HepG2 (cell line): ENCODE results near the gene IRAK2. TPM values are rescaled to one million over a fixed set of nuclear protein-coding genes. Genes with fewer than 3 reads are reported as not detected.

Experiments
- NR3C1 ChIP-seq: sonication (generic); formaldehyde crosslinking; IDR thresholded peaks from 2 replicates; pipeline ENCODE4 v1.4.0; 2020; ENCODE audit warnings: missing genetic modification reagents
- RBM22 ChIP-seq: fragments of 200-400 bp; formaldehyde crosslinking; optimal IDR thresholded peaks from 2 replicates; pipeline ENCODE3; 2017; ENCODE audit warnings: mild to moderate bottlenecking, low read length, moderate library complexity
- REPIN1 ChIP-seq: sonication (generic); formaldehyde crosslinking; IDR thresholded peaks from 2 replicates; pipeline ENCODE4 v1.8.0; 2022; ENCODE audit warnings: missing genetic modification reagents, low read depth, mild to moderate bottlenecking, borderline replicate concordance
- SP1 ChIP-seq, 2 experiments: fragments of 450-650 bp in 1 of 2; sonication (generic) in 1 of 2; formaldehyde crosslinking in 1 of 2; IDR thresholded peaks; 2 replicates each; pipeline versions ENCODE4 v1.4.0 to v1.6.1; 2016 to 2020; ENCODE audit warnings: missing genetic modification reagents in 1 of 2
- TP53 ChIP-seq: sonication (generic); formaldehyde crosslinking; conservative IDR thresholded peaks from 2 replicates; pipeline ENCODE4 v1.4.0; 2020; ENCODE audit warnings: missing genetic modification reagents
- ZNF160 ChIP-seq: sonication (generic); formaldehyde crosslinking; IDR thresholded peaks from 2 replicates; pipeline ENCODE4 v1.8.0; 2022; ENCODE audit warnings: mild to moderate bottlenecking, inconsistent platforms, missing genetic modification reagents
- ZNF333 ChIP-seq: sonication (generic); formaldehyde crosslinking; IDR thresholded peaks from 2 replicates; pipeline ENCODE4 v1.4.0; 2020; ENCODE audit warnings: mild to moderate bottlenecking, missing genetic modification reagents, borderline replicate concordance
- ZNF350 ChIP-seq: sonication (generic); formaldehyde crosslinking; IDR thresholded peaks from 2 replicates; pipeline ENCODE4 v1.4.0; 2020; ENCODE audit warnings: mild to moderate bottlenecking, low read depth, missing genetic modification reagents, borderline replicate concordance
- ZNF430 ChIP-seq: sonication (generic); formaldehyde crosslinking; IDR thresholded peaks from 2 replicates; pipeline ENCODE4 v1.9.0; 2021; ENCODE audit warnings: mild to moderate bottlenecking, missing genetic modification reagents
- ZNF549 ChIP-seq: sonication (generic); formaldehyde crosslinking; IDR thresholded peaks from 2 replicates; pipeline ENCODE4 v1.5.0; 2020; ENCODE audit warnings: missing genetic modification reagents
- ZNF713 ChIP-seq: sonication (generic); formaldehyde crosslinking; IDR thresholded peaks from 2 replicates; pipeline ENCODE4 v1.4.0; 2020; ENCODE audit warnings: mild to moderate bottlenecking, missing genetic modification reagents
- ZNF749 ChIP-seq: sonication (generic); formaldehyde crosslinking; IDR thresholded peaks from 2 replicates; pipeline ENCODE4 v1.8.0; 2022; ENCODE audit warnings: mild to moderate bottlenecking, missing genetic modification reagents, moderate library complexity, borderline replicate concordance
- polyA plus RNA-seq, 8 experiments: library from polyadenylated mRNA; depleted of rRNA in 3 of 8; stranded (reverse) in 7 of 8; unstranded in 1 of 8; fragments of >200 nt; fragmentation: Illumina TruSeq in 4 of 8; extraction: Trizol in 4 of 8; gene quantifications; 2 replicates each; pipeline versions ENCODE4 v1.2.1 to v1.2.3, GENCODE V29; 2011 to 2016; ENCODE audit warnings: low read depth in 4 of 8, missing spikeins in 1 of 8, mixed read lengths in 1 of 8; ENCODE audit not compliant: insufficient read depth in 1 of 8
- total RNA-seq, 5 experiments: library from RNA; depleted of rRNA; stranded (reverse); fragments of >200 nt; fragmentation: Illumina TruSeq; extraction: Trizol; gene quantifications; 2 replicates each; pipeline ENCODE4 v1.2.3, GENCODE V29; 2016; ENCODE audit warnings: low read depth in 1 of 5
- TF ChIP-seq, protein P1 (sequence below): sonication (generic); formaldehyde crosslinking; IDR thresholded peaks from 2 replicates; pipeline ENCODE4 v1.5.0; 2020; ENCODE audit warnings: missing genetic modification reagents
- TF ChIP-seq, protein P2 (sequence below): sonication (generic); formaldehyde crosslinking; IDR thresholded peaks from 2 replicates; pipeline ENCODE4 v1.4.0; 2020; ENCODE audit warnings: missing genetic modification reagents
- TF ChIP-seq, protein P3 (sequence below), 2 experiments: IDR thresholded peaks; 2 replicates each; pipeline ENCODE4 v1.6.1; 2011 to 2012; ENCODE audit warnings: low read length in 2 of 2, borderline replicate concordance in 1 of 2, low read depth in 1 of 2, mild to moderate bottlenecking in 1 of 2, moderate library complexity in 1 of 2
- TF ChIP-seq, protein P4 (sequence below): sonication (generic); formaldehyde crosslinking; conservative IDR thresholded peaks from 2 replicates; pipeline ENCODE4 v1.8.0; 2022; ENCODE audit warnings: low read depth, missing genetic modification reagents
- TF ChIP-seq, protein P5 (sequence below): sonication (generic); formaldehyde crosslinking; IDR thresholded peaks from 2 replicates; pipeline ENCODE4 v1.5.0; 2020; ENCODE audit warnings: missing genetic modification reagents
- TF ChIP-seq, protein P6 (sequence below): IDR thresholded peaks from 2 replicates; pipeline ENCODE4 v1.6.1; 2016; ENCODE audit warnings: control low read depth

IRAK2 gene
- total and polyA plus RNA-seq, 2 of the 13 experiments (the other 11 are each of a cell fraction or from before 2014, with no cell fraction given): 13.1 to 23.3 TPM

DNA sequence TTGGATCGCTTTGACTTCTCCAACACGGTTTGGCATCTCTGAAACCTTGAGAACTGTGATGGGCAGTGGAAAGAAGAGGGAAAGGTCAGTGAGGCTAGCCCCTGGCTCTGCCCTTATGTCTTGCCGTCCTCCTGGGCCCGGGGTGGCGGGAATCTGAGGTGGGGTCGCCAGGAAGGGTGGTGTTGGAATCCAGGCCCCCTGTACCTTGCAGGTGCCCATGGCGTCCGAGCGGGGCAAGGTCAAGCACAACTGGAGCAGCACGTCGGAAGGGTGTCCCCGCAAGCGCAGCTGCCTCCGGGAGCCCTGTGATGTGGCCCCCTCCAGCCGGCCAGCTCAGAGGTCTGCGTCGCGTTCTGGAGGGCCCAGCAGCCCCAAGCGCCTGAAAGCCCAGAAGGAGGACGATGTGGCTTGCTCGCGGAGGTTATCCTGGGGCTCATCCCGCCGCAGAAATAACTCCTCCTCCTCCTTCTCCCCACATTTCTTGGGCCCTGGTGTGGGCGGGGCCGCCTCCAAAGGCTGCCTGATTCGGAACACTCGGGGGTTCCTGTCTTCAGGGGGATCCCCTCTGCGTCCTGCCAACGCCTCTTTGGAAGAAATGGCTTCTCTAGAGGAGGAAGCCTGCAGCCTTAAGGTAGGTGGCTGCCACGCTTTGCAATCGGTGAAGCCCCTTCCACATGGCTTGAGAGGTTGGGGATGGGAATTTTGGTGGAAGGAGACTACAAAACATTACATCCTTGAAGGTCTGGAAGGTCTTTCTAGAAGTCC, 84.4 kb downstream of the IRAK2 start (continued):
- no peak for TF ChIP-seq ZNF749 (CRISPR knock-in tag)
- no peak for TF ChIP-seq SP1 (IDR thresholded peaks at IDR 0.05)
- TF ChIP-seq SP1 (CRISPR knock-in tag; IDR thresholded peaks at IDR 0.05): no peak
- TF ChIP-seq, protein P1, sequence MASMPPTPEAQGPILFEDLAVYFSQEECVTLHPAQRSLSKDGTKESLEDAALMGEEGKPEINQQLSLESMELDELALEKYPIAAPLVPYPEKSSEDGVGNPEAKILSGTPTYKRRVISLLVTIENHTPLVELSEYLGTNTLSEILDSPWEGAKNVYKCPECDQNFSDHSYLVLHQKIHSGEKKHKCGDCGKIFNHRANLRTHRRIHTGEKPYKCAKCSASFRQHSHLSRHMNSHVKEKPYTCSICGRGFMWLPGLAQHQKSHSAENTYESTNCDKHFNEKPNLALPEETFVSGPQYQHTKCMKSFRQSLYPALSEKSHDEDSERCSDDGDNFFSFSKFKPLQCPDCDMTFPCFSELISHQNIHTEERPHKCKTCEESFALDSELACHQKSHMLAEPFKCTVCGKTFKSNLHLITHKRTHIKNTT (CRISPR knock-in tag): no peak
- TF ChIP-seq, protein P2, sequence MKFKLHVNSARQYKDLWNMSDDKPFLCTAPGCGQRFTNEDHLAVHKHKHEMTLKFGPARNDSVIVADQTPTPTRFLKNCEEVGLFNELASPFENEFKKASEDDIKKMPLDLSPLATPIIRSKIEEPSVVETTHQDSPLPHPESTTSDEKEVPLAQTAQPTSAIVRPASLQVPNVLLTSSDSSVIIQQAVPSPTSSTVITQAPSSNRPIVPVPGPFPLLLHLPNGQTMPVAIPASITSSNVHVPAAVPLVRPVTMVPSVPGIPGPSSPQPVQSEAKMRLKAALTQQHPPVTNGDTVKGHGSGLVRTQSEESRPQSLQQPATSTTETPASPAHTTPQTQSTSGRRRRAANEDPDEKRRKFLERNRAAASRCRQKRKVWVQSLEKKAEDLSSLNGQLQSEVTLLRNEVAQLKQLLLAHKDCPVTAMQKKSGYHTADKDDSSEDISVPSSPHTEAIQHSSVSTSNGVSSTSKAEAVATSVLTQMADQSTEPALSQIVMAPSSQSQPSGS (CRISPR knock-in tag): no peak
- TF ChIP-seq ZNF713: no peak
- no peak for TF ChIP-seq ZNF430 (CRISPR knock-in tag)
- TF ChIP-seq, protein P3, sequence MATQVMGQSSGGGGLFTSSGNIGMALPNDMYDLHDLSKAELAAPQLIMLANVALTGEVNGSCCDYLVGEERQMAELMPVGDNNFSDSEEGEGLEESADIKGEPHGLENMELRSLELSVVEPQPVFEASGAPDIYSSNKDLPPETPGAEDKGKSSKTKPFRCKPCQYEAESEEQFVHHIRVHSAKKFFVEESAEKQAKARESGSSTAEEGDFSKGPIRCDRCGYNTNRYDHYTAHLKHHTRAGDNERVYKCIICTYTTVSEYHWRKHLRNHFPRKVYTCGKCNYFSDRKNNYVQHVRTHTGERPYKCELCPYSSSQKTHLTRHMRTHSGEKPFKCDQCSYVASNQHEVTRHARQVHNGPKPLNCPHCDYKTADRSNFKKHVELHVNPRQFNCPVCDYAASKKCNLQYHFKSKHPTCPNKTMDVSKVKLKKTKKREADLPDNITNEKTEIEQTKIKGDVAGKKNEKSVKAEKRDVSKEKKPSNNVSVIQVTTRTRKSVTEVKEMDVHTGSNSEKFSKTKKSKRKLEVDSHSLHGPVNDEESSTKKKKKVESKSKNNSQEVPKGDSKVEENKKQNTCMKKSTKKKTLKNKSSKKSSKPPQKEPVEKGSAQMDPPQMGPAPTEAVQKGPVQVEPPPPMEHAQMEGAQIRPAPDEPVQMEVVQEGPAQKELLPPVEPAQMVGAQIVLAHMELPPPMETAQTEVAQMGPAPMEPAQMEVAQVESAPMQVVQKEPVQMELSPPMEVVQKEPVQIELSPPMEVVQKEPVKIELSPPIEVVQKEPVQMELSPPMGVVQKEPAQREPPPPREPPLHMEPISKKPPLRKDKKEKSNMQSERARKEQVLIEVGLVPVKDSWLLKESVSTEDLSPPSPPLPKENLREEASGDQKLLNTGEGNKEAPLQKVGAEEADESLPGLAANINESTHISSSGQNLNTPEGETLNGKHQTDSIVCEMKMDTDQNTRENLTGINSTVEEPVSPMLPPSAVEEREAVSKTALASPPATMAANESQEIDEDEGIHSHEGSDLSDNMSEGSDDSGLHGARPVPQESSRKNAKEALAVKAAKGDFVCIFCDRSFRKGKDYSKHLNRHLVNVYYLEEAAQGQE (IDR thresholded peaks at IDR 0.05; ENCODE audit: borderline replicate concordance in 1 of 2, low read depth in 1 of 2, low read length in 2 of 2): no peak
- no peak for TF ChIP-seq NR3C1 (CRISPR knock-in tag)
- TF ChIP-seq REPIN1 (CRISPR knock-in tag): no peak
- TF ChIP-seq, protein P4, sequence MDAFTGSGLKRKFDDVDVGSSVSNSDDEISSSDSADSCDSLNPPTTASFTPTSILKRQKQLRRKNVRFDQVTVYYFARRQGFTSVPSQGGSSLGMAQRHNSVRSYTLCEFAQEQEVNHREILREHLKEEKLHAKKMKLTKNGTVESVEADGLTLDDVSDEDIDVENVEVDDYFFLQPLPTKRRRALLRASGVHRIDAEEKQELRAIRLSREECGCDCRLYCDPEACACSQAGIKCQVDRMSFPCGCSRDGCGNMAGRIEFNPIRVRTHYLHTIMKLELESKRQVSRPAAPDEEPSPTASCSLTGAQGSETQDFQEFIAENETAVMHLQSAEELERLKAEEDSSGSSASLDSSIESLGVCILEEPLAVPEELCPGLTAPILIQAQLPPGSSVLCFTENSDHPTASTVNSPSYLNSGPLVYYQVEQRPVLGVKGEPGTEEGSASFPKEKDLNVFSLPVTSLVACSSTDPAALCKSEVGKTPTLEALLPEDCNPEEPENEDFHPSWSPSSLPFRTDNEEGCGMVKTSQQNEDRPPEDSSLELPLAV (CRISPR knock-in tag): no peak
- TF ChIP-seq, protein P5, sequence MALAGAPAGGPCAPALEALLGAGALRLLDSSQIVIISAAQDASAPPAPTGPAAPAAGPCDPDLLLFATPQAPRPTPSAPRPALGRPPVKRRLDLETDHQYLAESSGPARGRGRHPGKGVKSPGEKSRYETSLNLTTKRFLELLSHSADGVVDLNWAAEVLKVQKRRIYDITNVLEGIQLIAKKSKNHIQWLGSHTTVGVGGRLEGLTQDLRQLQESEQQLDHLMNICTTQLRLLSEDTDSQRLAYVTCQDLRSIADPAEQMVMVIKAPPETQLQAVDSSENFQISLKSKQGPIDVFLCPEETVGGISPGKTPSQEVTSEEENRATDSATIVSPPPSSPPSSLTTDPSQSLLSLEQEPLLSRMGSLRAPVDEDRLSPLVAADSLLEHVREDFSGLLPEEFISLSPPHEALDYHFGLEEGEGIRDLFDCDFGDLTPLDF (CRISPR knock-in tag): no peak
- TF ChIP-seq RBM22: no peak
- TF ChIP-seq ZNF160 (CRISPR knock-in tag): no peak
- 0 out of 2 replicates have a peak, but pooled peaks have one; percentile 9 for TF ChIP-seq TP53
- TF ChIP-seq, protein P6, sequence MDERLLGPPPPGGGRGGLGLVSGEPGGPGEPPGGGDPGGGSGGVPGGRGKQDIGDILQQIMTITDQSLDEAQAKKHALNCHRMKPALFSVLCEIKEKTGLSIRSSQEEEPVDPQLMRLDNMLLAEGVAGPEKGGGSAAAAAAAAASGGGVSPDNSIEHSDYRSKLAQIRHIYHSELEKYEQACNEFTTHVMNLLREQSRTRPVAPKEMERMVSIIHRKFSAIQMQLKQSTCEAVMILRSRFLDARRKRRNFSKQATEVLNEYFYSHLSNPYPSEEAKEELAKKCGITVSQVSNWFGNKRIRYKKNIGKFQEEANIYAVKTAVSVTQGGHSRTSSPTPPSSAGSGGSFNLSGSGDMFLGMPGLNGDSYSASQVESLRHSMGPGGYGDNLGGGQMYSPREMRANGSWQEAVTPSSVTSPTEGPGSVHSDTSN: no peak
- no peak for TF ChIP-seq ZNF350 (CRISPR knock-in tag)
- no peak for TF ChIP-seq ZNF333 (CRISPR knock-in tag)
- no peak for TF ChIP-seq ZNF549
